Astrocyte (in vitro differentiated cells and primary cell): ENCODE results near the gene ARHGEF2. TPM values are rescaled to one million over a fixed set of nuclear protein-coding genes. Genes with fewer than 3 reads are reported as not detected.

Source experiments
- DNase-seq: peaks from one replicate; pipeline ENCODE4 v3.0.0-alpha.2; 2010; ENCODE audit warnings: low read depth
- FAIRE-seq: peaks from 2 replicates; lab custom pipeline; 2011; peaks lifted over from hg19 to GRCh38; lab: Jason Lieb, UNC
- H2AFZ ChIP-seq: 2 replicates; pipeline ENCODE4 v1.6.0; 2012; ENCODE audit warnings: low read depth, low read length, inconsistent platforms
- H3K27ac ChIP-seq: 2 replicates; pipeline ENCODE4 v1.5.1; 2011; ENCODE audit warnings: low read depth, low read length, inconsistent platforms
- H3K27me3 ChIP-seq: 2 replicates; pipeline ENCODE4 v1.6.0; 2011; ENCODE audit warnings: low read length, inconsistent platforms; ENCODE audit not compliant: insufficient read depth
- H3K36me3 ChIP-seq: 2 replicates; pipeline ENCODE4 v1.5.1; 2011; ENCODE audit warnings: low read length, inconsistent platforms; ENCODE audit not compliant: insufficient read depth
- H3K4me1 ChIP-seq: 2 replicates; pipeline ENCODE4 v1.5.1; 2011; ENCODE audit warnings: low read length, inconsistent platforms; ENCODE audit not compliant: insufficient read depth
- H3K4me2 ChIP-seq: 2 replicates; pipeline ENCODE4 v1.6.0; 2012; ENCODE audit warnings: low read length, inconsistent platforms
- H3K4me3 ChIP-seq: 2 replicates; pipeline ENCODE4 v1.5.1; 2011; ENCODE audit warnings: low read depth, mild to moderate bottlenecking, low read length, inconsistent platforms; ENCODE audit not compliant: insufficient read depth
- H3K79me2 ChIP-seq: 2 replicates; pipeline ENCODE4 v1.6.0; 2012; ENCODE audit warnings: mild to moderate bottlenecking, low read length, inconsistent platforms; ENCODE audit not compliant: insufficient read depth
- H3K9ac ChIP-seq: 2 replicates; pipeline ENCODE4 v1.6.0; 2012; ENCODE audit warnings: mild to moderate bottlenecking, low read length, inconsistent platforms
- H3K9me3 ChIP-seq: 2 replicates; pipeline ENCODE4 v1.5.1; 2012; ENCODE audit warnings: low read depth, mild to moderate bottlenecking, low read length, inconsistent platforms; ENCODE audit not compliant: insufficient read depth
- H4K20me1 ChIP-seq: 2 replicates; pipeline ENCODE4 v1.6.0; 2012; ENCODE audit warnings: low read length, inconsistent platforms; ENCODE audit not compliant: insufficient read depth
- H3K27ac Mint-ChIP-seq: one replicate; pipeline ENCODE4 v1.8.0; 2021; ENCODE audit warnings: mild to moderate bottlenecking, mixed read lengths; ENCODE audit not compliant: unreplicated experiment
- H3K27me3 Mint-ChIP-seq: one replicate; pipeline ENCODE4 v1.8.0; 2021; ENCODE audit warnings: low read depth, mixed read lengths; ENCODE audit not compliant: unreplicated experiment
- H3K36me3 Mint-ChIP-seq: one replicate; pipeline ENCODE4 v1.8.0; 2021; ENCODE audit warnings: low read depth, mixed read lengths; ENCODE audit not compliant: unreplicated experiment
- H3K4me1 Mint-ChIP-seq: one replicate; pipeline ENCODE4 v1.8.0; 2021; ENCODE audit warnings: low read depth, mixed read lengths; ENCODE audit not compliant: unreplicated experiment
- H3K4me3 Mint-ChIP-seq: one replicate; pipeline ENCODE4 v1.8.0; 2021; ENCODE audit warnings: mild to moderate bottlenecking, moderate library complexity, mixed read lengths; ENCODE audit not compliant: unreplicated experiment
- H3K9me3 Mint-ChIP-seq: one replicate; pipeline ENCODE4 v1.8.0; 2021; ENCODE audit warnings: mild to moderate bottlenecking, mixed read lengths; ENCODE audit not compliant: unreplicated experiment
- CTCF ChIP-seq: IDR thresholded peaks from 2 replicates; pipeline ENCODE4 v1.5.1; 2011; ENCODE audit warnings: low read depth, mild to moderate bottlenecking, inconsistent platforms, low read length, moderate library complexity; ENCODE audit not compliant: insufficient read depth
- EZH2 ChIP-seq: IDR thresholded peaks from 2 replicates; pipeline ENCODE4 v1.6.1; 2012; ENCODE audit warnings: mild to moderate bottlenecking, low read length, inconsistent platforms; ENCODE audit not compliant: insufficient read depth
- total RNA-seq: library from RNA; stranded (reverse); gene quantifications from 2 replicates; pipeline ENCODE4 v1.2.1, GENCODE V29; 2021

The ARHGEF2 gene
- total RNA-seq, 1 donor from 2014 or later: 99.3 TPM

DNA sequence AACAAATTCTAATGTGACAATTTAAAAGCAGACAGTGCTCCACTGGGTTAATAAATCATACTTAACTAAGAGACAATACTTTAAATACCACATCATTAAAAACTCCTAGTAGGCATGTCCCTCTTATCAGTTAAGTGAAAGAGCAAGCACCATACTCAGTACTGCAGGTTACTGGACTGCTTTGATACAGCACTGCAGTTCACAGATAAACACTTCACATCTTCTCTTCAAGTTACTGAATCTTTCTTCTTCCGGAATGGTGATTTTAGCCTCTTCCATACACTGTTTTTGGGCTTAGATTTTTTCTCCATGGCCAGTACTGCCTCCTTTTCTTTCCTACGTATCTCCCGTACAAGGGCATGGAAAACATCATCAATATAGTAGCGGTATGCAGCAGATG lies 78.2 kb downstream of the ARHGEF2 start:
- no peak overlapping the region for H3K4me3 Mint-ChIP-seq
- peaks cover 20% of the 10 kb centered on the region for H3K36me3 Mint-ChIP-seq
- H3K27me3 ChIP-seq: no peaks in the 10 kb centered on the region
- no peaks in the 10 kb centered on the region for H3K9me3 Mint-ChIP-seq
- H3K79me2 ChIP-seq: no peaks in the 10 kb centered on the region
- no peak overlapping the region for H3K27ac Mint-ChIP-seq
- H4K20me1 ChIP-seq: peaks cover 11% of the 10 kb centered on the region
- H3K4me1 Mint-ChIP-seq: no peaks in the 10 kb centered on the region
- H3K36me3 ChIP-seq: peaks cover 51% of the 10 kb centered on the region
- no peak for FAIRE-seq
- TF ChIP-seq CTCF (no peak), EZH2 (no peak)
- H2AFZ ChIP-seq: no peak overlapping the region
- H3K4me1 ChIP-seq: no peaks in the 10 kb centered on the region
- no peaks in the 10 kb centered on the region for H3K9me3 ChIP-seq
- H3K9ac ChIP-seq: no peak overlapping the region
- H3K4me3 ChIP-seq: no peak overlapping the region
- H3K27ac ChIP-seq: no peak overlapping the region
- H3K4me2 ChIP-seq: no peak overlapping the region
- no peaks in the 10 kb centered on the region for H3K27me3 Mint-ChIP-seq
- DNase-seq: no peak

- peaks cover 18% of the 10 kb centered on the region for H3K36me3 Mint-ChIP-seq
- Histone ChIP-seq H3K4me1 (no peaks in the 10 kb centered on the region), H3K27ac (no peak overlapping the region), H3K79me2 (no peaks in the 10 kb centered on the region), H3K36me3 (peaks cover 47% of the 10 kb centered on the region), H3K9ac (no peak overlapping the region), H3K9me3 (no peaks in the 10 kb centered on the region), H4K20me1 (peaks cover 11% of the 10 kb centered on the region), H3K4me2 (no peak overlapping the region), H2AFZ (no peak overlapping the region), H3K4me3 (no peak overlapping the region), H3K27me3 (no peaks in the 10 kb centered on the region)
- H3K4me3 Mint-ChIP-seq: no peak overlapping the region
- FAIRE-seq: no peak
- H3K4me1 Mint-ChIP-seq: no peaks in the 10 kb centered on the region
- H3K27me3 Mint-ChIP-seq: no peaks in the 10 kb centered on the region
- no peak for DNase-seq
- H3K27ac Mint-ChIP-seq: no peak overlapping the region
- TF ChIP-seq CTCF (no peak), EZH2 (no peak)
- no peaks in the 10 kb centered on the region for H3K9me3 Mint-ChIP-seq
Observed at GRCh38 chr1:155899683-155900082, 78.7 kb downstream of the ARHGEF2 start.

- Histone ChIP-seq H3K4me1 (peaks cover 3% of the 10 kb centered on the region), H3K27me3 (no peaks in the 10 kb centered on the region), H2AFZ (no peak overlapping the region), H3K9ac (no peak overlapping the region), H4K20me1 (peaks cover 8% of the 10 kb centered on the region), H3K4me3 (no peak overlapping the region), H3K36me3 (peaks cover 39% of the 10 kb centered on the region), H3K79me2 (no peaks in the 10 kb centered on the region), H3K4me2 (no peak overlapping the region), H3K27ac (no peak overlapping the region), H3K9me3 (no peaks in the 10 kb centered on the region)
- Mint-ChIP-seq H3K27me3 (no peaks in the 10 kb centered on the region), H3K27ac (no peak overlapping the region), H3K4me1 (peaks cover 2% of the 10 kb centered on the region), H3K4me3 (no peak overlapping the region), H3K9me3 (no peaks in the 10 kb centered on the region), H3K36me3 (peaks cover 11% of the 10 kb centered on the region)
- FAIRE-seq (no peak), DNase-seq (no peak)
- TF ChIP-seq CTCF: no peak
- TF ChIP-seq EZH2: no peak
Observed at GRCh38 chr1:155898888-155899287, 79.5 kb downstream of the ARHGEF2 start.
